ENCODE measurements around the gene SPR.

Gene SPR

GRCh38 chr2:72916743-72917137, 29.5 kb downstream of the SPR start:
- DNase-seq = no peak

- DNase-seq = peak; percentile 58
Observed at GRCh38 chr2:72917138-72917876, 30.1 kb downstream of the SPR start, which contains the start of gene EMX1. EMX1 (plus strand) TSS chr2:72917519; CDS start chr2:72917853, 334 bp downstream.

GRCh38 chr2:72917877-72918553, 30.8 kb downstream of the SPR start:
- DNase-seq = no peak

- DNase-seq = no peak
Observed at GRCh38 chr2:72919414-72920317, 32.5 kb downstream of the SPR start.

- peak; percentile 42 for DNase-seq
Observed at GRCh38 chr2:72920318-72921087, 33.3 kb downstream of the SPR start.

- no peak for DNase-seq
Observed at GRCh38 chr2:72921088-72921851, 34.1 kb downstream of the SPR start.

- no peak for DNase-seq
Observed at GRCh38 chr2:72921853-72922252, 34.6 kb downstream of the SPR start.

GRCh38 chr2:72923833-72924352, 36.7 kb downstream of the SPR start:
- DNase-seq = no peak

- no peak for DNase-seq
Observed at GRCh38 chr2:72924353-72925240, 37.4 kb downstream of the SPR start.

GRCh38 chr2:72925328-72925943, 38.2 kb downstream of the SPR start:
- DNase-seq = no peak

- DNase-seq = no peak
Observed at GRCh38 chr2:72926368-72926767, 39.2 kb downstream of the SPR start.

GRCh38 chr2:72926811-72927465, 39.7 kb downstream of the SPR start:
- DNase-seq = no peak

- DNase-seq = no peak
Observed at GRCh38 chr2:72927619-72928550, 40.7 kb downstream of the SPR start.

GRCh38 chr2:72929010-72929409, 41.8 kb downstream of the SPR start:
- no peak for DNase-seq

GRCh38 chr2:72931280-72931910, 44.2 kb downstream of the SPR start:
- DNase-seq = peak; percentile 49

- DNase-seq = no peak
Observed at GRCh38 chr2:72932045-72932740, 45.0 kb downstream of the SPR start.

GRCh38 chr2:72932805-72933204, 45.6 kb downstream of the SPR start:
- no peak for DNase-seq

All from stimulated activated CD4-positive, alpha-beta T cell treated with anti-CD3 and anti-CD28 coated beads, Interleukin-1b, Interleukin-23, amount 100 ng/mL, for 48 hours (primary cell).